Measurements from ENCODE around the gene OXA1L.

DNA sequence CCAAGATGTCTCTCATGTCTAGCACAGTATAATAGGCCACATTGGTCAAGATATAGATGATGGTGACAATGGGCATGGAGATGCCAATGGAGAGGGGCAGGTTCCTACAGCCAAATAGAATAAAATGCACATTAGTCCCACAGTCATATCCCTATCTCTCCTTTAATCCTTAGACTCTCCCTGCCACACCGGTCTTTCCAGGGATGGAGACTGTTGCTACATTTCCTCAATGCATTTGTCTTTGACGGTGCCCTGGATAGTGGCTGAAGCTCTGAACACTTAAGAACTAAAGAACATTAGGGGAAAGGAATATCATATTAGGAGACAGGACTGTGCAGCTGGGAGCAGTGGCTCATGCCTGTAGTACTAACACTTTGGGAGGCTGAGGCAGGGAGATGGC, 9.7 kb downstream of the OXA1L start:
- TF ChIP-seq, protein P1, sequence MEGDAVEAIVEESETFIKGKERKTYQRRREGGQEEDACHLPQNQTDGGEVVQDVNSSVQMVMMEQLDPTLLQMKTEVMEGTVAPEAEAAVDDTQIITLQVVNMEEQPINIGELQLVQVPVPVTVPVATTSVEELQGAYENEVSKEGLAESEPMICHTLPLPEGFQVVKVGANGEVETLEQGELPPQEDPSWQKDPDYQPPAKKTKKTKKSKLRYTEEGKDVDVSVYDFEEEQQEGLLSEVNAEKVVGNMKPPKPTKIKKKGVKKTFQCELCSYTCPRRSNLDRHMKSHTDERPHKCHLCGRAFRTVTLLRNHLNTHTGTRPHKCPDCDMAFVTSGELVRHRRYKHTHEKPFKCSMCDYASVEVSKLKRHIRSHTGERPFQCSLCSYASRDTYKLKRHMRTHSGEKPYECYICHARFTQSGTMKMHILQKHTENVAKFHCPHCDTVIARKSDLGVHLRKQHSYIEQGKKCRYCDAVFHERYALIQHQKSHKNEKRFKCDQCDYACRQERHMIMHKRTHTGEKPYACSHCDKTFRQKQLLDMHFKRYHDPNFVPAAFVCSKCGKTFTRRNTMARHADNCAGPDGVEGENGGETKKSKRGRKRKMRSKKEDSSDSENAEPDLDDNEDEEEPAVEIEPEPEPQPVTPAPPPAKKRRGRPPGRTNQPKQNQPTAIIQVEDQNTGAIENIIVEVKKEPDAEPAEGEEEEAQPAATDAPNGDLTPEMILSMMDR (conservative IDR thresholded peaks at IDR 0.05 in 1 of 2, IDR thresholded peaks at IDR 0.05 in 1 of 2; ENCODE audit: extremely low read depth in 1 of 2, insufficient read depth in 1 of 2, low read depth in 1 of 2, low read length in 2 of 2): no peak
- no peak for TF ChIP-seq EZH2 (IDR thresholded peaks at IDR 0.05; ENCODE audit: borderline replicate concordance, low read length)

Data from mammary epithelial cell (primary cell).